HepG2 (cell line): ENCODE results near the gene EFNA3. TPM values are rescaled to one million over a fixed set of nuclear protein-coding genes. Genes with fewer than 3 reads are reported as not detected.

Experiments used
- ATAC-seq: fragments of 200-7000 bp; cut with Tn5 transposase; 3 replicates; pipeline ENCODE4 v1.9.1; 2020; ENCODE audit warnings: mild to moderate bottlenecking, moderate library complexity
- BruUV-seq: library from RNA; stranded (reverse); fragments of 400-500 nt; replicated peaks from 2 replicates; lab custom pipeline; 2021; lab: Mats Ljungman, UMichigan
- CTCF ChIA-PET: fragments of 300-600 bp; formaldehyde crosslinking; extraction: SDS; loops from one replicate; lab custom pipeline; 2021; ENCODE audit warnings: low total read pairs, inconsistent platforms, low intra/inter-chr PET ratio; lab: Yijun Ruan, JAX
- POLR2A ChIA-PET: fragments of 350-600 bp; sonication (Branson Sonifier 250); formaldehyde crosslinking; loops from one replicate; lab custom pipeline; 2020; ENCODE audit warnings: antibody characterized with exemption, inconsistent platforms; lab: Yijun Ruan, JAX
- DNase-seq: peaks from one replicate; pipeline ENCODE4 v3.0.0-alpha.2; 2015; ENCODE audit warnings: low spot score
- FAIRE-seq: peaks from 3 replicates; lab custom pipeline; 2011; peaks lifted over from hg19 to GRCh38; lab: Jason Lieb, UNC
- H2AFZ ChIP-seq: one replicate; pipeline ENCODE4 v1.6.1; 2011; ENCODE audit warnings: low read length, inconsistent platforms
- H3K27ac ChIP-seq: fragments of 300-600 bp; 3 replicates; pipeline ENCODE4 v1.8.0; 2011; ENCODE audit warnings: mixed run types, mild to moderate bottlenecking, mixed read lengths, low read length, inconsistent platforms; ENCODE audit not compliant: insufficient read depth; ENCODE audit errors: extremely low read length
- H3K27me3 ChIP-seq, 2 experiments: fragments of 200-600 bp in 1 of 2; 2 replicates in 1 of 2; 3 replicates in 1 of 2; pipeline versions ENCODE4 v1.6.0 to v1.8.0; 2011; ENCODE audit warnings: low read length in 2 of 2, mild to moderate bottlenecking in 2 of 2, moderate library complexity in 2 of 2, inconsistent platforms in 1 of 2; ENCODE audit not compliant: insufficient read depth in 2 of 2, control insufficient read depth in 1 of 2
- H3K36me3 ChIP-seq, 2 experiments: fragments of 200-600 bp in 1 of 2; replicated peaks in 1 of 2; 2 replicates in 1 of 2; 3 replicates in 1 of 2; pipeline versions ENCODE4 v1.5.1 to v1.8.0; 2011; ENCODE audit warnings: low read length in 2 of 2, inconsistent platforms in 1 of 2; ENCODE audit not compliant: insufficient read depth in 2 of 2, control insufficient read depth in 1 of 2
- H3K4me1 ChIP-seq: 2 replicates; pipeline ENCODE4 v1.5.1; 2012; ENCODE audit warnings: low read length, inconsistent platforms; ENCODE audit not compliant: insufficient read depth
- H3K4me2 ChIP-seq: 2 replicates; pipeline ENCODE4 v1.6.0; 2011; ENCODE audit warnings: low read depth, low read length, inconsistent platforms
- H3K4me3 ChIP-seq, 3 experiments: fragments of 200-600 bp in 1 of 3; sonication (generic), shearing (Covaris generic) in 1 of 3; replicated peaks in 1 of 3; 2 replicates each; pipeline ENCODE4 v1.5.1; 2011 to 2016; ENCODE audit warnings: low read length in 3 of 3, inconsistent platforms in 2 of 3, low read depth in 2 of 3, mild to moderate bottlenecking in 2 of 3, control low read depth in 1 of 3, mixed read lengths in 1 of 3; ENCODE audit not compliant: insufficient read depth in 1 of 3
- H3K79me2 ChIP-seq: one replicate; pipeline ENCODE4 v1.6.1; 2011; ENCODE audit warnings: low read length, inconsistent platforms; ENCODE audit not compliant: insufficient read depth
- H3K9ac ChIP-seq: 2 replicates; pipeline ENCODE4 v1.6.0; 2011; ENCODE audit warnings: mild to moderate bottlenecking, low read depth, low read length, inconsistent platforms; ENCODE audit not compliant: insufficient read depth
- H3K9me3 ChIP-seq: 2 replicates; pipeline ENCODE4 v1.5.1; 2012; ENCODE audit warnings: mild to moderate bottlenecking, low read length
- H4K20me1 ChIP-seq: 2 replicates; pipeline ENCODE4 v1.6.0; 2011; ENCODE audit warnings: inconsistent platforms, mild to moderate bottlenecking, low read length, moderate library complexity; ENCODE audit not compliant: insufficient read depth
- ATM ChIP-seq: fragments of 450-650 bp; IDR thresholded peaks from 2 replicates; pipeline ENCODE4 v1.7.1; 2017; ENCODE audit warnings: mild to moderate bottlenecking, borderline replicate concordance
- MAZ ChIP-seq, 2 experiments: sonication (generic) in 1 of 2; formaldehyde crosslinking in 1 of 2; IDR thresholded peaks; 2 replicates each; pipeline versions ENCODE4 v1.5.0 to v1.6.1; 2012 to 2020; ENCODE audit warnings: low read depth in 2 of 2, mild to moderate bottlenecking in 2 of 2, borderline replicate concordance in 1 of 2, improper control_type of control experiment in 1 of 2, low read length in 1 of 2, missing genetic modification reagents in 1 of 2, moderate library complexity in 1 of 2
- SRF ChIP-seq: IDR thresholded peaks from 2 replicates; pipeline ENCODE4 v1.6.1; 2011; ENCODE audit warnings: mild to moderate bottlenecking, low read depth, low read length, moderate library complexity
- TAF15 ChIP-seq: fragments of 200-400 bp; formaldehyde crosslinking; IDR thresholded peaks from one replicate; pipeline ENCODE4 v1.6.1; 2018; ENCODE audit warnings: mild to moderate bottlenecking, low read depth, low read length; ENCODE audit not compliant: poor library complexity, severe bottlenecking
- WGBS: methylation state at CpG from one replicate; pipeline ENCODE4 v1.1.6; 2017; ENCODE audit warnings: low lambda C conversion rate; 5-methylcytosine and 5-hydroxymethylcytosine counted together
- in situ Hi-C: cut with HindIII; loops from 2 replicates; pipeline ENCODE4 v1.10.0; 2017; ENCODE audit warnings: low pct_unique_long_range_greater_than_20kb; ENCODE audit not compliant: extremely low pct_ligation_motif_present
- intact Hi-C: fragments of 100-400 bp; cut with micrococcal nuclease; formaldehyde crosslinking; loops from one replicate; pipeline ENCODE4 v1.10.0; 2022; ENCODE audit not compliant: unreplicated experiment
- polyA plus RNA-seq, 8 experiments: library from polyadenylated mRNA; depleted of rRNA in 3 of 8; stranded (reverse) in 7 of 8; unstranded in 1 of 8; fragments of >200 nt; fragmentation: Illumina TruSeq in 4 of 8; extraction: Trizol in 4 of 8; gene quantifications; 2 replicates each; pipeline versions ENCODE4 v1.2.1 to v1.2.3, GENCODE V29; 2011 to 2016; ENCODE audit warnings: low read depth in 4 of 8, missing spikeins in 1 of 8, mixed read lengths in 1 of 8; ENCODE audit not compliant: insufficient read depth in 1 of 8
- total RNA-seq, 5 experiments: library from RNA; depleted of rRNA; stranded (reverse); fragments of >200 nt; fragmentation: Illumina TruSeq; extraction: Trizol; gene quantifications; 2 replicates each; pipeline ENCODE4 v1.2.3, GENCODE V29; 2016; ENCODE audit warnings: low read depth in 1 of 5

The EFNA3 gene
- total and polyA plus RNA-seq, 2 of the 13 experiments (the other 11 are each of a cell fraction or from before 2014, with no cell fraction given) = 1.0 to 5.7 TPM

GRCh38 chr1:155076371-155076770 lies 2.3 kb upstream of the EFNA3 start:
- no TSS peak for BruUV-seq
- ATAC-seq (no peak), FAIRE-seq (no peak), DNase-seq (no peak)
- no peak overlapping the region for H3K27ac ChIP-seq
- H3K4me1 ChIP-seq = peaks cover 38% of the 10 kb centered on the region
- POLR2A ChIA-PET = interaction anchor here (1.1 kb wide), 2 partner anchors 25 to 75 kb away, joined by 3 read pairs; partner anchors contain the start of gene ADAM15
- no peaks in the 10 kb centered on the region for H3K79me2 ChIP-seq
- H3K9me3 ChIP-seq = no peaks in the 10 kb centered on the region
- H3K27me3 ChIP-seq = peaks cover 19 to 92% of the 10 kb centered on the region in 2 experiments
- CTCF ChIA-PET = no interaction called here
- in situ Hi-C loops = no loop called here
- no peaks in the 10 kb centered on the region for H3K36me3 ChIP-seq
- no peak overlapping the region for H3K4me3 ChIP-seq
- 0% methylated on average over 1 of the region's 1 CpG for WGBS
- H4K20me1 ChIP-seq = peaks cover 2% of the 10 kb centered on the region; the same call in 1 of the 2 replicates
- intact Hi-C loops = no loop called here
- H3K4me2 ChIP-seq = no peak overlapping the region
- no peak overlapping the region for H2AFZ ChIP-seq
- TF ChIP-seq SRF (peak; percentile 85), ATM (no peak)
- H3K9ac ChIP-seq = no peak overlapping the region

DNA sequence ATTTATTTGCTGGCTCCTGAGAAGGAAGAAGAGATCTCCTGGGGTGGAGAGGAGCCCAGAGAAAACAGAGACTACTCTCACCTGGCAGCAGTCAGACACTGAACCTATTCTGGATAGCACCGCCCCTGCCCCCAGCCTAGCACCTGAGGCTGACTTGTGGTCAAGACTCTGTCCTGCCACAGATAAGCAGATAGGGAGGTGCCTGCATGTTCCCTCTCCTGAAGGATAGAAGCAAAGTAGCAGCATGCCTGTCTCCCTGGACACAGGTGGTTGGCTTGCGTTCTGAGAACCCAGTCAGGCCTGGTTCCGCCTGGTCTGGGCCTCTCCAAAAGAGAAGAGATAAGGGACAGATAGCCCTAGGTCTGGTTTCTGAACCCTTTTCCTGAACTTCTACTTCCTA lies 1.3 kb upstream of the EFNA3 start:
- Histone ChIP-seq H3K4me3 (no peak overlapping the region), H4K20me1 (peaks cover 4% of the 10 kb centered on the region; the same call in 1 of the 2 replicates), H3K9me3 (no peaks in the 10 kb centered on the region), H3K9ac (no peak overlapping the region), H3K27ac (no peak overlapping the region), H3K4me2 (no peak overlapping the region), H3K4me1 (peaks cover 46% of the 10 kb centered on the region), H3K36me3 (no peaks in the 10 kb centered on the region), H3K27me3 (peaks cover 23 to 92% of the 10 kb centered on the region in 2 experiments), H3K79me2 (no peaks in the 10 kb centered on the region), H2AFZ (no peak overlapping the region)
- TF ChIP-seq TAF15 = no peak
- TF ChIP-seq MAZ (IDR thresholded peaks at IDR 0.05; ENCODE audit: borderline replicate concordance, low read depth, low read length) = no peak
- no peak for TF ChIP-seq MAZ (CRISPR knock-in tag; IDR thresholded peaks at IDR 0.05; ENCODE audit: low read depth)
- in situ Hi-C loops (no loop called here), intact Hi-C loops (no loop called here)
- no peak for FAIRE-seq
- POLR2A ChIA-PET = no interaction called here
- DNase-seq = no peak
- 0% methylated on average over 2 of the region's 3 CpGs for WGBS
- no TSS peak for BruUV-seq
- ATAC-seq = no peak
- CTCF ChIA-PET = no interaction called here
